IMR-90 (cell line): ENCODE data around the gene MYL6. TPM values are rescaled to one million over a fixed set of nuclear protein-coding genes. Genes with fewer than 3 reads are reported as not detected.

Experiments used
- ATAC-seq: fragments of 200-7000 bp; cut with Tn5 transposase; 2 replicates; pipeline ENCODE4 v1.9.1; 2020; ENCODE audit warnings: low read depth, mild to moderate bottlenecking, moderate library complexity
- BruUV-seq: library from RNA; stranded (reverse); fragments of 400-500 nt; replicated peaks from 2 replicates; lab custom pipeline; 2021; lab: Mats Ljungman, UMichigan
- CTCF ChIA-PET: fragments of 300-600 bp; formaldehyde crosslinking; extraction: SDS; loops from one replicate; lab custom pipeline; 2021; ENCODE audit warnings: antibody characterized with exemption; lab: Yijun Ruan, JAX
- POLR2A ChIA-PET: fragments of 300-600 bp; sonication (Branson Sonifier 250); formaldehyde crosslinking; loops from one replicate; lab custom pipeline; 2022; ENCODE audit warnings: antibody characterized with exemption; ENCODE audit not compliant: unreplicated experiment; lab: Charles Lee
- DNase-seq: peaks from one replicate; pipeline ENCODE4 v3.0.0; 2013
- H2AFZ ChIP-seq: replicated peaks from 2 replicates; pipeline ENCODE3; 2013; ENCODE audit warnings: low read length, mild to moderate bottlenecking; ENCODE audit not compliant: poor library complexity
- H2AK5ac ChIP-seq: 2 replicates; pipeline ENCODE4 v1.6.1; 2013; ENCODE audit warnings: low read depth, low read length, inconsistent platforms
- H2AK9ac ChIP-seq: replicated peaks from 2 replicates; pipeline ENCODE3; 2013; ENCODE audit warnings: mild to moderate bottlenecking, low read depth, low read length, moderate library complexity; ENCODE audit not compliant: poor library complexity
- H2BK120ac ChIP-seq: 2 replicates; pipeline ENCODE4 v1.6.1; 2013; ENCODE audit warnings: low read depth, low read length, inconsistent platforms
- H2BK15ac ChIP-seq: 3 replicates; pipeline ENCODE4 v1.6.1; 2013; ENCODE audit warnings: low read depth, low read length, inconsistent platforms
- H2BK20ac ChIP-seq: 2 replicates; pipeline ENCODE4 v1.6.1; 2013; ENCODE audit warnings: low read depth, mild to moderate bottlenecking, inconsistent platforms, low read length, moderate library complexity
- H2BK5ac ChIP-seq: 2 replicates; pipeline ENCODE4 v1.6.1; 2013; ENCODE audit warnings: mild to moderate bottlenecking, low read depth, low read length, inconsistent platforms; ENCODE audit not compliant: poor library complexity, severe bottlenecking
- H3K14ac ChIP-seq: replicated peaks from 2 replicates; pipeline ENCODE4 v1.6.1; 2013; ENCODE audit warnings: low read depth, low read length, inconsistent platforms
- H3K18ac ChIP-seq: 2 replicates; pipeline ENCODE4 v1.6.1; 2013; ENCODE audit warnings: low read depth, low read length, control low read depth
- H3K23ac ChIP-seq: 2 replicates; pipeline ENCODE4 v1.6.1; 2013; ENCODE audit warnings: low read depth, low read length, inconsistent platforms
- H3K27ac ChIP-seq: 2 replicates; pipeline ENCODE4 v1.5.1; 2013; ENCODE audit warnings: mild to moderate bottlenecking, control low read depth, low read length; ENCODE audit not compliant: insufficient read depth
- H3K27me3 ChIP-seq: 2 replicates; pipeline ENCODE4 v1.6.1; 2013; ENCODE audit warnings: low read length; ENCODE audit not compliant: control insufficient read depth, insufficient read depth
- H3K36me3 ChIP-seq: 2 replicates; pipeline ENCODE4 v1.6.1; 2013; ENCODE audit warnings: low read length, mixed read lengths; ENCODE audit not compliant: control insufficient read depth, insufficient read depth
- H3K4ac ChIP-seq: 2 replicates; pipeline ENCODE4 v1.6.1; 2013; ENCODE audit warnings: low read depth, low read length, inconsistent platforms
- H3K4me1 ChIP-seq: 2 replicates; pipeline ENCODE4 v1.6.1; 2013; ENCODE audit warnings: low read length, mixed read lengths; ENCODE audit not compliant: control insufficient read depth, insufficient read depth
- H3K4me2 ChIP-seq: 2 replicates; pipeline ENCODE4 v1.6.1; 2013; ENCODE audit warnings: low read depth, mild to moderate bottlenecking, control low read depth, low read length, moderate library complexity
- H3K4me3 ChIP-seq: 2 replicates; pipeline ENCODE4 v1.5.1; 2013; ENCODE audit warnings: low read depth, mild to moderate bottlenecking, control low read depth, low read length, moderate library complexity; ENCODE audit not compliant: insufficient read depth
- H3K56ac ChIP-seq: 2 replicates; pipeline ENCODE4 v1.6.1; 2013; ENCODE audit warnings: low read length, inconsistent platforms; ENCODE audit not compliant: insufficient read depth; ENCODE audit errors: extremely low read depth
- H3K79me1 ChIP-seq, 2 experiments: 2 replicates each; pipeline ENCODE4 v1.6.1; 2013; ENCODE audit warnings: low read length in 2 of 2, inconsistent platforms in 1 of 2, low read depth in 1 of 2
- H3K9ac ChIP-seq: 2 replicates; pipeline ENCODE4 v1.6.1; 2013; ENCODE audit warnings: low read depth, low read length, control low read depth
- H3K9me1 ChIP-seq: 2 replicates; pipeline ENCODE4 v1.6.1; 2013; ENCODE audit warnings: low read length, inconsistent platforms; ENCODE audit not compliant: insufficient read depth
- H3K9me3 ChIP-seq: 2 replicates; pipeline ENCODE4 v1.6.1; 2013; ENCODE audit warnings: low read length; ENCODE audit not compliant: control insufficient read depth, insufficient read depth
- H4K20me1 ChIP-seq: 2 replicates; pipeline ENCODE4 v1.6.1; 2013; ENCODE audit warnings: low read length, inconsistent platforms; ENCODE audit not compliant: insufficient read depth
- H4K5ac ChIP-seq: 2 replicates; pipeline ENCODE4 v1.6.1; 2013; ENCODE audit warnings: mild to moderate bottlenecking, low read depth, low read length, control low read depth
- H4K8ac ChIP-seq, 2 experiments: 2 replicates each; pipeline ENCODE4 v1.6.1; 2013; ENCODE audit warnings: low read depth in 2 of 2, low read length in 2 of 2, control low read depth in 1 of 2, inconsistent platforms in 1 of 2
- H4K91ac ChIP-seq: 2 replicates; pipeline ENCODE4 v1.6.1; 2013; ENCODE audit warnings: low read depth, low read length, inconsistent platforms; ENCODE audit not compliant: insufficient read depth
- CHD1 ChIP-seq: IDR thresholded peaks from 2 replicates; pipeline ENCODE4 v1.6.1; 2012; ENCODE audit warnings: low read depth, low read length, improper control_type of control experiment
- RFX5 ChIP-seq: IDR thresholded peaks from 2 replicates; pipeline ENCODE4 v1.8.0; 2012; ENCODE audit warnings: low read depth, mild to moderate bottlenecking, low read length, moderate library complexity
- WGBS, 2 experiments: methylation state at CpG; one replicate each; pipeline versions ENCODE4 v1.1.5 to v1.1.7; 2013; ENCODE audit warnings: missing lambda C conversion rate in 2 of 2; ENCODE audit not compliant: insufficient read length in 1 of 2; ENCODE audit errors: extremely low coverage in 2 of 2; 5-methylcytosine and 5-hydroxymethylcytosine counted together
- dilution Hi-C: fragments of 300-500 bp; cut with HindIII; formaldehyde crosslinking; loops from one replicate; pipeline ENCODE4 v1.14.3; 2018; ENCODE audit warnings: low sequenced_read_pairs; ENCODE audit not compliant: unreplicated experiment
- in situ Hi-C: fragments of 300-500 bp; cut with MboI; formaldehyde crosslinking; loops from 3 replicates; pipeline ENCODE4 v1.14.3; 2019; ENCODE audit warnings: low sequenced_read_pairs, inconsistent platforms, mixed read lengths
- intact Hi-C: fragments of 100-400 bp; cut with micrococcal nuclease; formaldehyde crosslinking; loops from 2 replicates; pipeline ENCODE4 v1.10.0; 2022
- polyA plus RNA-seq, 3 experiments: library from polyadenylated mRNA; depleted of rRNA; stranded (reverse); fragments of >200 nt; gene quantifications; 2 replicates each; pipeline ENCODE4 v1.2.3, GENCODE V29; 2012; ENCODE audit warnings: low replicate concordance in 1 of 3
- total RNA-seq: library from RNA; depleted of rRNA; stranded (reverse); fragments of >200 nt; gene quantifications from 2 replicates; pipeline ENCODE4 v1.2.3, GENCODE V29; 2012

Gene MYL6
- total and polyA plus RNA-seq, 2 of the 4 experiments (the other 2 are of a cell fraction) = 4,816 to 6,979 TPM

GRCh38 chr12:56115329-56115728 is 42.8 kb upstream of the MYL6 start:
- in situ Hi-C loops = no loop called here
- WGBS, 2 experiments = 86% methylated on average over 2 of the region's 10 CpGs; no CpG with 5 or more reads in 1 of the 2 experiments
- Histone ChIP-seq H4K20me1 (peaks cover 7% of the 10 kb centered on the region), H3K4me1 (peaks cover 7% of the 10 kb centered on the region), H4K8ac (peak overlapping the region; percentile 86 to 90), H4K5ac (peak overlapping the region; percentile 63), H3K36me3 (peaks cover 24% of the 10 kb centered on the region), H4K91ac (peak overlapping the region; percentile 67; the same call in 1 of the 2 replicates), H3K79me1 (peaks cover 9 to 38% of the 10 kb centered on the region in 2 experiments; a peak in 3 of 4 replicates), H2AFZ (no peak overlapping the region), H3K4ac (peak overlapping the region; percentile 78), H2BK15ac (no peak overlapping the region), H3K18ac (no peak overlapping the region), H2BK5ac (peak overlapping the region; percentile 87), H3K27ac (peak overlapping the region; percentile 92), H3K4me2 (peak overlapping the region; percentile 71; the same call in 1 of the 2 replicates), H3K9me1 (no peaks in the 10 kb centered on the region), H3K4me3 (peak overlapping the region; percentile 85; the same call in 1 of the 2 replicates), H3K23ac (peak overlapping the region; percentile 19; the same call in 1 of the 2 replicates), H2BK20ac (no peak overlapping the region), H3K9ac (no peak overlapping the region), H2BK120ac (peak overlapping the region; percentile 9; the same call in 1 of the 2 replicates), H2AK5ac (peak overlapping the region; percentile 71; the same call in 1 of the 2 replicates), H3K56ac (no peak overlapping the region), H3K27me3 (no peaks in the 10 kb centered on the region), H2AK9ac (peak overlapping the region; percentile 74), H3K14ac (peak overlapping the region; percentile 62), H3K9me3 (no peaks in the 10 kb centered on the region)
- no peak for ATAC-seq
- TF ChIP-seq RFX5 (no peak), CHD1 (no peak)
- intact Hi-C loops = no loop called here
- peak; percentile 19 for DNase-seq
- dilution Hi-C loops = no loop called here
- ChIA-PET POLR2A (no interaction called here), CTCF (interaction anchor here (1.6 kb wide), 1 partner anchor 36 kb away, joined by 4 read pairs; no protein-coding TSS in a partner anchor)
- BruUV-seq = no TSS peak
